RWPE1 (cell line): ENCODE results near the gene NEUROD4.

ENCODE experiments used
- CTCF ChIA-PET: fragments of 350-600 bp; sonication (Branson Sonifier 250); formaldehyde crosslinking; extraction: SDS; loops from one replicate; lab custom pipeline; 2021; lab: Yijun Ruan, JAX
- POLR2A ChIA-PET: fragments of 400-600 bp; formaldehyde crosslinking; extraction: SDS; loops from one replicate; lab custom pipeline; 2020; ENCODE audit warnings: antibody characterized with exemption; ENCODE audit not compliant: low non-redundant PET; lab: Yijun Ruan, JAX
- DNase-seq: peaks from one replicate; pipeline ENCODE4 v3.0.0; 2012; ENCODE audit warnings: low spot score
- H3K27ac ChIP-seq: fragments of 450-650 bp; 2 replicates; pipeline ENCODE4 v1.5.1; 2017
- CTCF ChIP-seq: fragments of 450-650 bp; conservative IDR thresholded peaks from 2 replicates; pipeline ENCODE4 v1.5.1; 2017; ENCODE audit warnings: low read depth, mild to moderate bottlenecking

Gene NEUROD4

GRCh38 chr12:55017416-55017925 lies 2.3 kb upstream of the NEUROD4 start:
- no peak overlapping the region for H3K27ac ChIP-seq
- no peak for TF ChIP-seq CTCF
- POLR2A ChIA-PET = no interaction called here
- no peak for DNase-seq
- CTCF ChIA-PET = no interaction called here

- no peak overlapping the region for H3K27ac ChIP-seq
- no peak for TF ChIP-seq CTCF
- DNase-seq = no peak
- CTCF ChIA-PET = interaction anchor here (0.7 kb wide), 3 partner anchors 276 to 422 kb away, joined by 3 to 5 read pairs (median 4); no protein-coding TSS in a partner anchor
- POLR2A ChIA-PET = no interaction called here
These were observed 4.8 kb downstream of the NEUROD4 start for GRCh38 chr12:55024575-55024974.

- ChIA-PET CTCF (no interaction called here), POLR2A (no interaction called here)
- no peak for DNase-seq
- no peak overlapping the region for H3K27ac ChIP-seq
- TF ChIP-seq CTCF = no peak
These were observed 5.7 kb downstream of the NEUROD4 start for GRCh38 chr12:55025508-55025907.

- POLR2A ChIA-PET = no interaction called here
- no peak for DNase-seq
- H3K27ac ChIP-seq = no peak overlapping the region
- CTCF ChIA-PET = interaction anchor here (0.6 kb wide), 1 partner anchor 58 kb away, joined by 3 read pairs; no protein-coding TSS in a partner anchor
- no peak for TF ChIP-seq CTCF
These were observed 14.4 kb downstream of the NEUROD4 start for GRCh38 chr12:55034218-55034617.

GRCh38 chr12:55036326-55037115 lies 16.7 kb downstream of the NEUROD4 start:
- CTCF ChIA-PET = interaction anchor here (0.6 to 0.9 kb wide), 2 partner anchors 33 to 38 kb away, joined by 3 read pairs; no protein-coding TSS in a partner anchor
- DNase-seq = no peak
- POLR2A ChIA-PET = no interaction called here
- H3K27ac ChIP-seq = no peak overlapping the region
- TF ChIP-seq CTCF = no peak

GRCh38 chr12:55037351-55037987 lies 17.7 kb downstream of the NEUROD4 start:
- TF ChIP-seq CTCF = no peak
- DNase-seq = no peak
- ChIA-PET POLR2A (no interaction called here), CTCF (interaction anchor here (0.6 to 0.9 kb wide), 4 partner anchors 31 to 162 kb away, joined by 3 to 4 read pairs (median 3); no protein-coding TSS in a partner anchor)
- no peak overlapping the region for H3K27ac ChIP-seq
